ENCODE results near the gene LRCH4.

DNA sequence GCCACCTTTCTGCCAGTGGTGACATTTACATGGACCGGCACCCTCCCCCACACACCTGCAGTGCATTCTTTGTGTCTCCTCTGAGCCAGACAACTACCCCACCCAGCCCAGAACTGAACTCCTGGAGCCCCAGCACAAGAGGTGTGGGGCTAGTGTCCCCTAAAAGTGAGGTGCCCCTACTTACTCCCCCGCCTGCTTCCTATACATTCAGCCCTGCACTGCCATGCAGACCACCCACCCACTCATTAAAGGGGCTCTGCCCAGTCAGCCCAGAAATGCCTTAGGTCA, 14.2 kb downstream of the LRCH4 start:
- TF ChIP-seq POLR2A (IDR thresholded peaks at IDR 0.05; ENCODE audit: low read depth) (no peak), EP300 (IDR thresholded peaks at IDR 0.05) (no peak), POLR2AphosphoS5 (IDR thresholded peaks at IDR 0.05) (no peak)
- TF ChIP-seq, protein P1, sequence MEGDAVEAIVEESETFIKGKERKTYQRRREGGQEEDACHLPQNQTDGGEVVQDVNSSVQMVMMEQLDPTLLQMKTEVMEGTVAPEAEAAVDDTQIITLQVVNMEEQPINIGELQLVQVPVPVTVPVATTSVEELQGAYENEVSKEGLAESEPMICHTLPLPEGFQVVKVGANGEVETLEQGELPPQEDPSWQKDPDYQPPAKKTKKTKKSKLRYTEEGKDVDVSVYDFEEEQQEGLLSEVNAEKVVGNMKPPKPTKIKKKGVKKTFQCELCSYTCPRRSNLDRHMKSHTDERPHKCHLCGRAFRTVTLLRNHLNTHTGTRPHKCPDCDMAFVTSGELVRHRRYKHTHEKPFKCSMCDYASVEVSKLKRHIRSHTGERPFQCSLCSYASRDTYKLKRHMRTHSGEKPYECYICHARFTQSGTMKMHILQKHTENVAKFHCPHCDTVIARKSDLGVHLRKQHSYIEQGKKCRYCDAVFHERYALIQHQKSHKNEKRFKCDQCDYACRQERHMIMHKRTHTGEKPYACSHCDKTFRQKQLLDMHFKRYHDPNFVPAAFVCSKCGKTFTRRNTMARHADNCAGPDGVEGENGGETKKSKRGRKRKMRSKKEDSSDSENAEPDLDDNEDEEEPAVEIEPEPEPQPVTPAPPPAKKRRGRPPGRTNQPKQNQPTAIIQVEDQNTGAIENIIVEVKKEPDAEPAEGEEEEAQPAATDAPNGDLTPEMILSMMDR (IDR thresholded peaks at IDR 0.05), result no peak

Data from esophagus muscularis mucosa (tissue), 4 donors.